Measurements from ENCODE around the gene OVOL3. TPM values are rescaled to one million over a fixed set of nuclear protein-coding genes. Genes with fewer than 3 reads are reported as not detected.
"Not testable (repeated sequence)": the region's sequence is repeated elsewhere in the genome, so short reads cannot be mapped to it uniquely, and the experiment has no call there.

The OVOL3 gene
- total RNA-seq, 1 donor from 2014 or later = not detected

GRCh38 chr19:36121486-36122124 is 10.7 kb downstream of the OVOL3 start:
- intact Hi-C loops (cut with DNase I) = no loop called here
- H3K9me3 ChIP-seq = no peaks in the 10 kb centered on the region
- TF ChIP-seq CTCF (IDR thresholded peaks at IDR 0.05) = no peak
- ATAC-seq (no peak), DNase-seq (no peak)
- H3K36me3 ChIP-seq = peaks cover 65% of the 10 kb centered on the region
- peaks cover 4% of the 10 kb centered on the region for H3K4me1 ChIP-seq
- no peak overlapping the region for H3K27ac ChIP-seq
- no peak overlapping the region for H3K4me3 ChIP-seq
- H3K27me3 ChIP-seq = no peaks in the 10 kb centered on the region

- Histone ChIP-seq H3K4me3 (no peak overlapping the region), H3K4me1 (peaks cover 15% of the 10 kb centered on the region), H3K36me3 (peaks cover 43% of the 10 kb centered on the region), H3K27me3 (no peaks in the 10 kb centered on the region), H3K9me3 (no peaks in the 10 kb centered on the region), H3K27ac (no peak overlapping the region)
- TF ChIP-seq CTCF (IDR thresholded peaks at IDR 0.05) = no peak
- no peak for ATAC-seq
- DNase-seq = no peak
- intact Hi-C loops (cut with DNase I) = loop anchor here (5.0 kb wide), 1 partner anchor 42 kb away; no protein-coding TSS in a partner anchor
Observed at GRCh38 chr19:36125557-36125956, 14.6 kb downstream of the OVOL3 start.

- Histone ChIP-seq H3K9me3 (no peaks in the 10 kb centered on the region), H3K4me1 (peaks cover 18% of the 10 kb centered on the region), H3K27ac (peak overlapping the region; percentile 89), H3K4me3 (peak overlapping the region; percentile 51), H3K27me3 (no peaks in the 10 kb centered on the region), H3K36me3 (peaks cover 22% of the 10 kb centered on the region)
- no peak for DNase-seq
- peak; percentile 34 for ATAC-seq
- TF ChIP-seq CTCF (IDR thresholded peaks at IDR 0.05) = no peak
- intact Hi-C loops (cut with DNase I) = loop anchor here (5.0 kb wide), 1 partner anchor 39 kb away; no protein-coding TSS in a partner anchor
Observed at GRCh38 chr19:36128392-36128736, 17.4 kb downstream of the OVOL3 start.

- peak; percentile 81 for DNase-seq
- H3K27me3 ChIP-seq; H3K36me3 ChIP-seq; ATAC-seq; H3K9me3 ChIP-seq; H3K4me3 ChIP-seq; intact Hi-C loops (cut with DNase I): not testable (repeated sequence)
- Histone ChIP-seq H3K27ac (peak overlapping the region; percentile 42), H3K4me1 (peaks cover 18% of the 10 kb centered on the region)
Observed at GRCh38 chr19:36131221-36131620, 20.3 kb downstream of the OVOL3 start.

GRCh38 chr19:36134867-36135266 is 23.9 kb downstream of the OVOL3 start:
- ATAC-seq; H3K36me3 ChIP-seq; H3K4me3 ChIP-seq; H3K27me3 ChIP-seq; DNase-seq; intact Hi-C loops (cut with DNase I); H3K9me3 ChIP-seq; H3K27ac ChIP-seq: not testable (repeated sequence)
- H3K4me1 ChIP-seq = peaks cover 24% of the 10 kb centered on the region

GRCh38 chr19:36136964-36137686 is 26.2 kb downstream of the OVOL3 start:
- H3K36me3 ChIP-seq = peaks cover 4% of the 10 kb centered on the region
- peak; percentile 80 for DNase-seq
- no peak for TF ChIP-seq CTCF (IDR thresholded peaks at IDR 0.05)
- no peak overlapping the region for H3K4me3 ChIP-seq
- intact Hi-C loops (cut with DNase I) = no loop called here
- ATAC-seq = peak; percentile 58
- no peaks in the 10 kb centered on the region for H3K9me3 ChIP-seq
- H3K4me1 ChIP-seq = peaks cover 31% of the 10 kb centered on the region
- H3K27me3 ChIP-seq = no peaks in the 10 kb centered on the region
- H3K27ac ChIP-seq = peak overlapping the region; percentile 80
